Right kidney (tissue), 1 donor: Measurements from ENCODE around the gene PICALM.
"Not testable (repeated sequence)": the region's sequence is repeated elsewhere in the genome, so short reads cannot be mapped to it uniquely, and the experiment has no call there.

Source experiments
- DNase-seq: peaks from one replicate; pipeline ENCODE4 v3.0.0-alpha.2; 2016

Gene PICALM

DNA sequence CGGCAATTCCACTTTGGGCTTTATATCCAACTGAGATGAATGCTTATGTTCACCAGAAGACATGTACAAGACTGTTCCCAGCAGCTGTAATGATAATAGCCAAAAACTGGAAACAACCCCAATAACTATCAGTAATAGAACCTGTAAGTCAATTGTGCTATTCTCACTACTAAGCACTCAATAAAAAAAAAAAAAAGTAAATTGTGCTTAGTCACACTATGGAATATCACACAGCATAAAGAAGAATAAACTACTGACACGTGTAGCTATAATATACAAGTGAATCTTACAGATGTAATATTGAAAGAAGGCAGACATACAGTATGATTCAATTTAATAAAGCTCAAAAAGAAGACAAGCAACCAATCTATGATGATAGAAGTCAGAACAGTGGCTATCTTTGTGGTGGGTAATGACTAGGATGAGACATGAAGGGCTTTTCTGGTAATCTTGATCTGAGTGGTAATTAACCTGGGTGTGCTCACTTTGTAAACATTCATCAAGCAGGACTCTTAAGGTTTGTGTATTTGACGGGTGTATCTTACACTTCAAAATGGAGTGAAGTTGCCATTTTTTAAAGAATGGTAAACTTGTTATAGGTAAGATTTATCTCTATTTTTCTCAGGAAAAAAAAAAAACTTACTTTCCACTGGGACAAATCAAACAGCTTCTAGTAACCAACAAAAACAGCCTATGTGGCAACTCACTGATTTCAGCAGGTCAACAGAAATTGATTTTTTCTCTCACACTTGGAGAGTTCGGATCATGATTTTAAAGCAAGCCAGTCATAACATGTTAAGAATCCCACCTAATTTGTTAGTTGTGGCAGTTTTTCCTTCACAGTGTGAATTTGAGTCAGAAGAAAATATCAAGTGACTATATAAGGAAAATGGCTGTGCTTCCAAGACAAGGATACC, 129.5 kb downstream of the PICALM start:
- no peak for DNase-seq

DNA sequence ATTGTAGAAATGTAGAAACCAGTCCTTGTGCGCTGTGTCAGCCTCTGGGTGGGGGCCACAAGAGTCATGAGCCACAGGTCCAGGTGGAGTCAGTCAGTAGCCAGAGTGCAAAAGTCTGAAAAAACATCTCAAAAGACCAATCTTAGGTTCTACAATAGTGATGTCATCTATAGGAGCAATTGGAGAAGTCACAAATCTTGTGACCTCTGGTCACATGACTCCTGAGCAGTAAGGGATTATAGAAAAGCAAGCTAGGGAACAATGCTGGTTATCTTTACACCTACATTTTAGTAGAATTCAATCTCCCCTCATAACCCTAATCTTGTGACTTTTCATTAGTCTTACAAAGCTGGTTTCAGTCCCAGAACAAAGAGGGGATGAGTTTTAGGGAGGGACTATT, 131.0 kb downstream of the PICALM start:
- no peak for DNase-seq

DNA sequence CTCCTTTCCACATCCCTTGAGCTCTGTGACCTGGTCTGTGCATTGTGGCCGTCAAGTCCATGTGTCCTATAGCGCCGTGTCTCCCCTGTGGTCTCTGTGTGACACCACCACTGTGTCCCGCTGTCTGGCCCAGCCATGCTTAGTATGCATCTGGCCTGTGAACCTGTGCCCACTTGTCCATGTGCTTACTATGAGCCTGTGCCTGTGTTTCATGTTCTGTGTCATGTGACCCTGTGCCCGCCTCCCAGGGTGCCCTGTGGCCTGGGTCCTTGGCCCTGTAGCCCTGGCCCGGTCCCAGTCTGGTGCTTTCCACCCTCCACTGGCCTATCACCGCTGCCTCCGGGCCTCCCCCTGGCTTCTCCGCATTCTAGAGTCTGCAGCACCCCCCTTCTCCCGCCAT, 133.1 kb downstream of the PICALM start:
- DNase-seq: no peak

DNA sequence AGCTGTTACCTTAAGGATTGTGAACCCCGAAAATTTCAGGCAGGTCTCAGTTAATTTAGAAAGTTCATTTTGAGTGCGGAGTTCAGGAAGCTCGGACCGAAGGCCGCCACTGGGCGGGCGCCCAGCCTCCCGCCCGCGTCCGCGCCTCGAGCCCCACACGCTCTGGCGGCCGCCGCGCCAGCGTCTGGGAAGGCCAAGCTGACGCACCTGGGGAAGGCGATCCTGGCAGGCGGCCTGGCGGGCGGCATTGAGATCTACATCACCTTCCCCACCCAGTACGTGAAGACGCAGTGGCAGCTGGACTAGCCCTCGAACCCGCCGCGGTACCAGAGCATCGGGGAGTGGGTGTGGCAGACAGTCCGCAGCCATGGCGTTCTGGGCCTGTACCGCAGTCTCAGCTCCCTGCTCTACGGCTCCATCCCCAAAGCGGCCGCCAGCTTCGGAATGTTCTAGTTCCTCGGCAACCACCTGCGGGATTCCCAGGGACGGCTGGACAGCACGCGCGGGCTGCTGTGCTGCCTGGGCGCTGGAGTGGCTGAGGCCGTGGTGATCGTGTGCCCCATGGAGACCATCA, 134.2 kb downstream of the PICALM start:
- no peak for DNase-seq

DNA sequence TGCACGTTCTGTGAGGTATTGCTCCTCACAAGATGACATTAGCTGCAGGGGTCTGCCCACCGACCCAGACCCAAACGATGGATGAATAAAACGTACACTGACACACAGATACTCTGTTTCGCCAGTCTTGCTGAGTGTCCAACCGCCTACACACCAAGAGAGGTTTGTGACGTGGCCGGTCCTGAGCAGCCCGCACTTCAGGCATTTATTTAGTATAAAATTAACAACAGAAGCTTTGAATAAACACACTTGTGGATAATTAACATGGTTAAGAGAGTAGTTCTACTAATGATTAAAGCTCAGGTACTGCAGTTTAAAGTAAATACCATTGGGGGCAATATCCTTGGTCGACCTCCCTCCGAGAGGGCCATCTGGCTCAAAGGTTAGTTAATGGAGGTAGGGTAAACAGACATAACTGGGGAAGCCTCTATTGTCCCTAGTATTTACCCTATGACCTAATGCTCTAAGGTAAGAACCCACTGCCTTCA, 138.0 kb downstream of the PICALM start:
- no peak for DNase-seq

DNA sequence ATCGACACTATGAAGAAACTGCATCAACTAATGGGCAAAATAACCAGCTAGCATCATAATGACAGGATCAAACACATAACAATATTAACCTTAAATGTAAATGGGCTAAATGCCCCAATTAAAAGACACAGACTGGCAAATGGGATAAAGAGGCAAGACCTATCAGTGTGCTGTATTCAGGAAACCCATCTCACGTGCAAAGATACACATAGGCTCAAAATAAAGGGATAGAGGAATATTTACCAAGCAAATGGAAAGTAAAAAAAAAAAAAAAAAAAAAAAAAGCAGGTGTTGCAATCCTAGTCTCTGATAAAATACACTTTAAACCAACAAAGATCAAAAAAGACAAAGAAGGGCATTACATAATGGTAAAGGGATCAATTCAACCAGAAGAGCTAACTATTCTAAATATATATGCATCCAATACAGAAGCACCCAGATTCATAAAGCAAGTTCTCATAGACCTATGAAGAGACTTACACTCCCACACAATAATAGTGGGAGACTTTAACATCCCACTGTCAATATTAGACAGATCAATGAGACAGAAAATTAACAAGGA, 142.2 kb downstream of the PICALM start:
- not testable (repeated sequence) for DNase-seq

DNA sequence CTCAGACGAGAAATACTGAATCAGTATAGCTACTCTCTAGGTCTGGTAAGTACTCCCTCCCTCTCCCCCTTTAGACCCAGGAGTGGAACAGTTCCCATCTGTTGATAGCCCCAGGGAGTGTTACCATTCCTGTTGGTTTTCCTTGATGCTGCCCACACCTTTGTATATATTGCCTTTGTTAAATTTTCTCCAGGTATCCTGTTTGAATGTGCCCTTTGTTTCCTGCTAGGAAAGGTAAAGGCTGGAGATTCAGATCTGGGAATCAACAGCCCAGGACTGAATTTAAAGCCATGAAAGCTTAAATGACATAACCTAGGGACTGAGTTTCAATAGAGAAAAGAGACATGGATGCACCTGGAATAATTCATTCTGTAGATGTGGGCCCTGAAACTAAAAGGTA, 145.4 kb downstream of the PICALM start:
- DNase-seq: no peak

DNA sequence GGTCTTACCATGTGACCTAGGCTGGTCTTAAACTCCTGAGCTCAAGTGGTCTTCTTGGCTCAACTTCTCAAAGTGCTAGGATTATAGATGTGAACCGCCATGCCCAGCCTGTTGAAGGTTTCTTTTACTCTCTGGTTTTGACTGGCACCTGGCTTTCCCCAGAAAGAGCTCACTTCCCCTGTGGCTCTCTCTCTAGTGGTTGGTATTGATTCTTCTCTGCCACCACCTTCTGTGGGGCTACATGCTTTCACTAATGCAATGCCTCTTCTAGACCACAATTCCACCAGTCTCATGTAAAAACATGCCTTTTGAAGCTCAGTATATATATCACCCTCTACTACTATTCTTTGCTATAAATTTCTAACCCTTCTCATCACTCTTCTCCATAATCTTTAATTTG, 146.5 kb downstream of the PICALM start:
- DNase-seq: no peak

DNA sequence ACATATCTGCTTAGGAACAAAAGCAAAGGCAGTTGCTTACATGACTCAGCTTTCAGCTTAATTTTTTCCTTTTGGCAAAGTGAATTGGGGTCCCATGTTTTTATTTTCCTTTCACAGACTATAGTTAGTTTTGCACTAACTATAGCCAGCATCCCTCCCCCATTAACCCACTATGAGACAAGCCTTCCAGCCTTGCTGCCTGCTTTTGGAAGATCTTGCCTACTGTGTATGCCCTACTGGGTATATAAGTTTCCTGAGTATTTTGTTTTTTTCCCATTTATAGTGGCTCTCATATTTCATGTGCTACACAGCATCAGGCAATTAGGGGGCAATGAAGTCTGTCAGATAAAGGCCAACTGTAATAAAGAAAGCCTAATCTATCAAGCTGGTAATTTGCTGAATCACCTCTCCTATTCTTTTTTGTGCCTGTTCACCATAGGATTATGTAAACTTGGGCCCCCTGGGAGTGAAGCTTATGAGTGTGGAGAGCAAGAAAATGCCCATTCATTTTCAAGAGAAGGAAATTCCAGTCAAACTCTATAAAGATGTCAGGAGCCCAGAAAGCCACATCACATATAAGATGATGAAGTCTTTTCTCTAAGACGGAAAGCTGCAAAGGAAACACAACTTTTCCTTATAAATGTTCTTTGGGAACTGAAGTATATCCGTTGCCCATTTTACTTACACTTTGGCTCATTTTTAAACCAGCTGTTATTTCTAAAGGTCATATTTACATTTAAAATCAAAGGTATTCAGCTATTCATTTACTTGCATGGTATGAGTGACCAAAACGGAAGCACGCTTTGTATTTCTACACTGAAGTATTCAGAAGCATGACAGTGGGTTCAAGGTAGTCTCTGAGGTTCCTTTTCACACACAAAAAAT, 149.7 kb downstream of the PICALM start:
- DNase-seq: no peak

DNA sequence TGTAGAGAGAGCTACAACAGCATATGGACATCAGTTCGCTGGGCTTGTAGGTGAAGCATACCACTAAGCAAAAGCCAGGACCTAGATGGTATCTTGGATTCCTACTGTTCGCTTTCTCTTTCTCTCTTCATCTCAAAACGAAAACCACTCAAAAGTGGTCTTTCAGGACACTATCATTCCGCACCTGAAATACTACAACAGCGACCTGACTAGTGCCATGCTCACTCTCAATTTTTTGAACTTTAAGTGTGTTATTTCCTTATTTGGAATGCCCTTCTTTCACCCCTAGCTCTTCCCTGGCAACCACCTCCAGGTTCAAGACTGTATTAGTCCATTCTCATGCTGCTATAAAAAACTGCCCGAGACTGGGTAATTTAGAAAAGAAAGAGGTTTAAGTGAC, 154.5 kb downstream of the PICALM start:
- no peak for DNase-seq

DNA sequence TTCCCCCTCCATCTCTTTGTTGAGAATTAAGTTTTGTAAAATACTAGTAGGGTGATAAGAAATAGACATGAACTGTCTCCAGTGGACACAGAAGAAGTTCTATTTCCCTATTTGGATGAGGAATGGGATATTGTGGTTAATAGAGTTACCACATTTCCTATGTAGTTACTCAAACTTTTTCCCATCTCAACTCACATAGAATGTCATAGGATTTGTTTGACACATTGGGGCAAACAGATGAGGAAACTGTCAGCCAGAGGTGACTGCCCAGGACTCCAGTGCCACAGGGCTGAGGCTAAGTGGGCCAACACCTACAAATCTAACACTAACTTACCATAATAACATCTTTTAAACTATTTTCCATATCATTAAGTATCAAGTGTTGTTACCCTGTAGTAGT, 155.4 kb downstream of the PICALM start:
- DNase-seq: no peak

DNA sequence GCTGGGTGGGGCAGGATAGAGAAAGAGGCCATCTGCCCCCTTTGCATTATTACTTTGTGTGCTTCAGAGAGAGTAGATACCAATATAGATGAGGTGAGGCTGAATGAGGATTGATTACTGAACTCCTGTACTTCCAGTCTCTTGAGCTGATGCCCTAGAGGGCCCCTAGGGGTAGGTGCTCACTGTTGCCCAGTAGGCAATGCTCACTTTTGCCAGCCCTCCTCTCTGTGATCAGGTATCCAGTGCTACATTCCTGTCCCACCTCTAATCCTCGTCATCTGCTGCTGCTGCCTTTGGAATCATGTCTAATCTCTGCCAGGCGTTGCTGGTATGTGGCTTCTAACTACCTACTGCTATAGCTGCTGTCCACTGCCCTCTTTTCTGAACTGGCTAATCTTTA, 156.5 kb downstream of the PICALM start:
- DNase-seq: no peak
